Effector memory CD4-positive, alpha-beta T cell (primary cell): Measurements from ENCODE around the gene LRP6.

Experiments
- DNase-seq, 3 donors: peaks; one replicate each; pipeline ENCODE4 v3.0.0-alpha.2; 2020
- H3K27ac ChIP-seq: 2 replicates; pipeline ENCODE4 v1.7.0; 2013; ENCODE audit warnings: mild to moderate bottlenecking, low read length, moderate library complexity; ENCODE audit not compliant: insufficient read depth, poor library complexity, severe bottlenecking
- H3K27me3 ChIP-seq: replicated peaks from 2 replicates; pipeline ENCODE4 v1.7.0; 2013; ENCODE audit warnings: mild to moderate bottlenecking, low read length; ENCODE audit not compliant: insufficient read depth, control insufficient read depth, poor library complexity, severe bottlenecking
- H3K36me3 ChIP-seq: 2 replicates; pipeline ENCODE4 v1.7.0; 2013; ENCODE audit warnings: mild to moderate bottlenecking, low read length, moderate library complexity; ENCODE audit not compliant: control insufficient read depth, insufficient read depth
- H3K4me1 ChIP-seq: 2 replicates; pipeline ENCODE4 v1.7.0; 2013; ENCODE audit warnings: low read length, mild to moderate bottlenecking; ENCODE audit not compliant: control insufficient read depth, insufficient read depth, poor library complexity, severe bottlenecking
- H3K4me3 ChIP-seq: 2 replicates; pipeline ENCODE4 v1.7.0; 2013; ENCODE audit warnings: low read length, low read depth, mild to moderate bottlenecking; ENCODE audit not compliant: insufficient read depth, poor library complexity, severe bottlenecking
- H3K9me3 ChIP-seq: 2 replicates; pipeline ENCODE4 v1.7.0; 2013; ENCODE audit warnings: mild to moderate bottlenecking, low read length, moderate library complexity; ENCODE audit not compliant: control insufficient read depth

LRP6 gene

GRCh38 chr12:12141000-12141399, 125.8 kb downstream of the LRP6 start:
- no peaks in the 10 kb centered on the region for H3K36me3 ChIP-seq
- no peak overlapping the region for H3K27ac ChIP-seq
- no peaks in the 10 kb centered on the region for H3K27me3 ChIP-seq
- H3K9me3 ChIP-seq: no peaks in the 10 kb centered on the region
- no peak for DNase-seq
- H3K4me3 ChIP-seq: no peak overlapping the region
- no peaks in the 10 kb centered on the region for H3K4me1 ChIP-seq

DNA sequence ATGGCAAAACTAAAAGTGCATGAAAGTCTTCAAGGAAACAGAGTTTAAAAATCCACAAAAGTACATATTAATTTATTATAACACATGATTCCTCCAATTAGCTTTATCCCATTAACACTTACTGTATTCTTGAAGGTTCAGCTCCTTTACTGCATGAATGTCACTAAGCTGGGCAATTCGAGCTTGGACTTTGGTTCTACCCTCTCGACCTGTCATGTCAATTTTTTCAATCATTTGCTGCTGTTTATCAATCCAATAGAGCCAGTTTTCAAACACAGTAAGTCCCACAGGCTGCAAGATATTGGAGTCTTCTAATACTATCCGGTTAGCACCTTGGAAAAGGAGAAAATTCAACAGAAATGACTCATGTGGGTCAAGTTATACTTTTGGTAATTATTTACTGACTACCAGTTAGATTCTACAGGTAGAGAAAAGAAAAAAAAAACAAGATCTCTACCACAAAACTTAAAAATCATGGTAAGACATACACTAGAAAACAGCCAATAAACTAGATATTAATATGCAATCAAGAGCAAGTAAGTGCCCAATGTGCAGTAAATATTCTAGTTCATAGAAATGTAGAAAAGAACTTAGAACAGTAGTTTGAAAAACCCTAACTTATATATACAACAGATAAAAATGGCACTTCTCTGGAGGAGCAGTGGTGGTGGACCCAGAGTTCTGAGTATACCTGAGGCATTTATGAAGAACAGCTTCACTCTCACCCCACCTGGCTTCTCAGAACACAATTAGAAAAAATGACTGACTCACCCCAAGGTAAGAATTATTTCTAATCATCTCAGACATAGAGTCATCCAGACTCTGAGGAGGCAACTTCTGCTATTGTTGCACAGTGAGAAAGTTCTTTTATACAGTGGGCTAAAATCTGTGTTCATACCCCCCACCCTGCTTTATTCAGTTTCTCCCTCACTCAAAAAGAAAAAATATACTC, 128.4 kb downstream of the LRP6 start:
- Histone ChIP-seq H3K27ac (no peak overlapping the region), H3K27me3 (no peaks in the 10 kb centered on the region), H3K9me3 (no peaks in the 10 kb centered on the region), H3K4me3 (no peak overlapping the region), H3K4me1 (no peaks in the 10 kb centered on the region), H3K36me3 (no peaks in the 10 kb centered on the region)
- DNase-seq: no peak

DNA sequence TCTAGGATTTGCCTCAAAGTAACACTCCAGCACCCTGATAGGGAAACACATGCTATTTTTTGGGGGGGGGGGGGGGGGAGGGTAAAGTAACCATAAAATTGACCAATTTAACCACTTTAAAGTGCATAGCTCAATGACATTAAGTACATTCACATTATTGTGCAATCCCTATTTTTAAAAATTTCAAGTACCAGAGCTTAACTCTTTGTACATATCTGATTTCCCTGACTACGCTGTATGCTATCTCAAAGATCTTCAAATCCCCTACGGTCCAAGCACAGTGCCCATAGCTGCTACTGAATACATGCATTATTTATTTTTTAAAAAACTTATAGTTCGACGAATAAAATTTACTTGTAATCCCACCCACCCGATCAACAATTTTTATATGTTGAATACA, 133.1 kb downstream of the LRP6 start:
- H3K36me3 ChIP-seq: no peaks in the 10 kb centered on the region

GRCh38 chr12:12133259-12133658, 133.6 kb downstream of the LRP6 start:
- no peaks in the 10 kb centered on the region for H3K9me3 ChIP-seq
- H3K27me3 ChIP-seq: no peaks in the 10 kb centered on the region
- no peak for DNase-seq
- H3K4me3 ChIP-seq: no peak overlapping the region
- H3K27ac ChIP-seq: no peak overlapping the region
- no peaks in the 10 kb centered on the region for H3K4me1 ChIP-seq
- H3K36me3 ChIP-seq: no peaks in the 10 kb centered on the region

More for the DNA sequence above, 133.1 kb downstream of the LRP6 start:
- Histone ChIP-seq H3K4me3 (no peak overlapping the region), H3K27me3 (no peaks in the 10 kb centered on the region), H3K27ac (no peak overlapping the region), H3K4me1 (no peaks in the 10 kb centered on the region), H3K9me3 (no peaks in the 10 kb centered on the region)
- DNase-seq: no peak

- Histone ChIP-seq H3K27me3 (no peaks in the 10 kb centered on the region), H3K9me3 (no peaks in the 10 kb centered on the region), H3K4me1 (no peaks in the 10 kb centered on the region), H3K36me3 (no peaks in the 10 kb centered on the region), H3K4me3 (no peak overlapping the region), H3K27ac (no peak overlapping the region)
- DNase-seq: no peak
These were observed 138.2 kb downstream of the LRP6 start for GRCh38 chr12:12128670-12129069.

GRCh38 chr12:12127304-12127703, 139.5 kb downstream of the LRP6 start:
- no peak for DNase-seq
- Histone ChIP-seq H3K9me3 (no peaks in the 10 kb centered on the region), H3K4me1 (no peaks in the 10 kb centered on the region), H3K27ac (no peak overlapping the region), H3K36me3 (no peaks in the 10 kb centered on the region), H3K27me3 (no peaks in the 10 kb centered on the region), H3K4me3 (no peak overlapping the region)

GRCh38 chr12:12126551-12126950, 140.3 kb downstream of the LRP6 start:
- no peaks in the 10 kb centered on the region for H3K4me1 ChIP-seq
- no peaks in the 10 kb centered on the region for H3K9me3 ChIP-seq
- H3K27me3 ChIP-seq: no peaks in the 10 kb centered on the region
- no peaks in the 10 kb centered on the region for H3K36me3 ChIP-seq
- H3K4me3 ChIP-seq: no peak overlapping the region
- H3K27ac ChIP-seq: no peak overlapping the region
- DNase-seq: no peak

GRCh38 chr12:12123036-12123604, 143.7 kb downstream of the LRP6 start:
- DNase-seq: no peak
- H3K4me1 ChIP-seq: no peaks in the 10 kb centered on the region
- H3K4me3 ChIP-seq: no peak overlapping the region
- H3K27me3 ChIP-seq: no peaks in the 10 kb centered on the region
- H3K27ac ChIP-seq: no peak overlapping the region
- no peaks in the 10 kb centered on the region for H3K9me3 ChIP-seq
- no peaks in the 10 kb centered on the region for H3K36me3 ChIP-seq

DNA sequence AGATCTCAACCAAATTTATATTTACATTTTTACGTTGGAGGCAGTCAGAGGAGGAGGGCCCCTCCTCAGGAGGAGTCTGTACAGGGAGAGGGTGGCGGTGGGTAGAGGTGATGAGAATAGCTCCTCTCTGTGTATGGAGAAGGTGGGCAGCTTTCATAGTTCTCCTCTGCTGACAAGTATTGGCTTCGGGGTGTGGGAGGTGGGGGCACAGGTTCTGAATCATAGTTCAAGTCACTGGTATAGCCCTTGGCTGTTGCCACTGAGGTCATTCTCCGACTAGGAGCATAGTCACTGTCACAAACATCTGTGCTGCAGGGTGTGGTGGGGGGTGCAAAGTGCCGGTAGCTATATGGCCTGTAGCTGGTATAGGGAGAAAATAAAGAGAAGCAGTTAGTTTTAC, 145.8 kb downstream of the LRP6 start:
- Histone ChIP-seq H3K4me1 (no peaks in the 10 kb centered on the region), H3K4me3 (no peak overlapping the region), H3K27ac (no peak overlapping the region), H3K27me3 (no peaks in the 10 kb centered on the region), H3K9me3 (no peaks in the 10 kb centered on the region), H3K36me3 (no peaks in the 10 kb centered on the region)
- no peak for DNase-seq

DNA sequence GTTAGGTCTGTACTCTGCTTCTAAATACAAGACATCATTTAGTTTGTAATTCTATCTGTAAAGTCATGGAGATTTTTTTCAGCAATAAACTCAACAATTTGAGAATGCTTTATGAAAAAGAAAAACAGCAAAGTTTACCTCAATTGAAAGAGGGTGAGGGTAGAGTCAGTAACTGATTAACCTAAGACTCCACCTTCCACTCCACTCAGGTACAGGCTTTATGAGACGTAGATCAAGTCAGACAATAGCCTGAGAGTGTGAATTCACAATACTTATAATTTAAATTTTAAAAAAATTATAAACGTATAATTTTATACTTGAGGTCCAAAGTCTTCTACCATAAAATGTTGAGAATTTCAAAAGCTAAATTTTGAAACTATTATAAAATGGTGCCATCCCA, 150.2 kb downstream of the LRP6 start:
- H3K36me3 ChIP-seq: no peaks in the 10 kb centered on the region
- no peaks in the 10 kb centered on the region for H3K27me3 ChIP-seq
- no peaks in the 10 kb centered on the region for H3K9me3 ChIP-seq
- H3K4me1 ChIP-seq: no peaks in the 10 kb centered on the region
- no peak for DNase-seq
- no peak overlapping the region for H3K4me3 ChIP-seq
- no peak overlapping the region for H3K27ac ChIP-seq
